GM12878 (cell line): ENCODE measurements around the gene MYLIP.

Source experiments
- BHLHE40 ChIP-seq, 2 experiments: fragments of 450-650 bp in 1 of 2; IDR thresholded peaks; 2 replicates each; pipeline ENCODE4 v1.6.1; 2011 to 2017; ENCODE audit warnings: low read depth in 2 of 2, borderline replicate concordance in 1 of 2, improper control_type of control experiment in 1 of 2, low read length in 1 of 2, mild to moderate bottlenecking in 1 of 2
- CBX3 ChIP-seq: fragments of 200-600 bp; sonication (generic); IDR thresholded peaks from 2 replicates; pipeline ENCODE4 v1.6.1; 2016; ENCODE audit warnings: low read depth, borderline replicate concordance
- ETV6 ChIP-seq, 2 experiments: fragments of 450-650 bp in 1 of 2; IDR thresholded peaks in 1 of 2; conservative IDR thresholded peaks in 1 of 2; 2 replicates each; pipeline ENCODE4 v1.6.1; 2014; ENCODE audit warnings: antibody characterized with exemption in 1 of 2, borderline replicate concordance in 1 of 2, low read depth in 1 of 2, mild to moderate bottlenecking in 1 of 2, moderate library complexity in 1 of 2
- HDGF ChIP-seq: fragments of 450-650 bp; IDR thresholded peaks from 2 replicates; pipeline ENCODE4 v1.6.1; 2016; ENCODE audit warnings: antibody characterized with exemption
- MXI1 ChIP-seq: fragments of 150-350 bp; IDR thresholded peaks from 2 replicates; pipeline ENCODE4 v1.6.1; 2011; ENCODE audit warnings: low read depth, mild to moderate bottlenecking, inconsistent platforms, low read length, improper control_type of control experiment
- POLR2A ChIP-seq: IDR thresholded peaks from 2 replicates; pipeline ENCODE4 v1.6.1; 2011; ENCODE audit warnings: low read depth, mild to moderate bottlenecking, low read length
- SRF ChIP-seq, 2 experiments: IDR thresholded peaks; 2 replicates each; pipeline ENCODE4 v1.6.1; 2011; ENCODE audit warnings: low read depth in 2 of 2, low read length in 2 of 2, mild to moderate bottlenecking in 1 of 2, moderate library complexity in 1 of 2
- TCF7 ChIP-seq: IDR thresholded peaks from 2 replicates; pipeline ENCODE4 v1.6.1; 2014; ENCODE audit warnings: antibody characterized with exemption, borderline replicate concordance
- TF ChIP-seq, protein P1 (sequence below), 3 experiments: IDR thresholded peaks in 2 of 3; conservative IDR thresholded peaks in 1 of 3; 2 replicates each; pipeline ENCODE4 v1.5.1; 2011; ENCODE audit warnings: low read depth in 3 of 3, low read length in 3 of 3, mild to moderate bottlenecking in 3 of 3, control low read depth in 2 of 3, moderate library complexity in 2 of 3, inconsistent platforms in 1 of 3, mixed read lengths in 1 of 3; ENCODE audit not compliant: control insufficient read depth in 2 of 3, insufficient read depth in 1 of 3; ENCODE audit errors: extremely low read depth in 1 of 3
- TF ChIP-seq, protein P2 (sequence below): fragments of 450-650 bp; IDR thresholded peaks from 2 replicates; pipeline ENCODE4 v1.6.1; 2017; ENCODE audit warnings: mild to moderate bottlenecking, low read depth, inconsistent platforms; ENCODE audit not compliant: poor library complexity, severe bottlenecking
- TF ChIP-seq, protein P3 (sequence below): fragments of 450-650 bp; IDR thresholded peaks from 2 replicates; pipeline ENCODE4 v1.6.1; 2017; ENCODE audit warnings: mild to moderate bottlenecking

DNA sequence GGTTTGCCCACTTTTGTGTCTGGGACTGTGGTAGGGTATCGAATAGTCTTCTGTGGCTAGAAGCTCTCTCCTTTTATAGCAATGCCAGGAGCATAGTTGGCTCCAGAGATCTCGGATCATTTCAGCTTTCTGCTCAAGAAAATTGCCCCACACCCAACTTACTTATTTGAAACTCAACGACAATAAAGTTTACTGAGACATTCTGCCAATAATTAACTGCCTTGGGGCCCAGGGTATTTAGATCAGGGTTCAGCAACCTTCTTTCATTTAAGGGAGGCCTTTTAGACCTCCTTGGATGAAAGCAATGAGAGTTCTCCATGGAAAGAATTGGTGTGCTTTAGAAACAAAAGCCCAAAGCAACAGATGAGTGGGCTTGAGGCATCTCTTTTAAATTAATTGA is 55.7 kb downstream of the MYLIP start:
- TF ChIP-seq ETV6 (conservative IDR thresholded peaks at IDR 0.05 in 1 of 2, IDR thresholded peaks at IDR 0.05 in 1 of 2; ENCODE audit: borderline replicate concordance in 1 of 2, low read depth in 1 of 2) = no peak
- no peak for TF ChIP-seq CBX3
- TF ChIP-seq, protein P1, sequence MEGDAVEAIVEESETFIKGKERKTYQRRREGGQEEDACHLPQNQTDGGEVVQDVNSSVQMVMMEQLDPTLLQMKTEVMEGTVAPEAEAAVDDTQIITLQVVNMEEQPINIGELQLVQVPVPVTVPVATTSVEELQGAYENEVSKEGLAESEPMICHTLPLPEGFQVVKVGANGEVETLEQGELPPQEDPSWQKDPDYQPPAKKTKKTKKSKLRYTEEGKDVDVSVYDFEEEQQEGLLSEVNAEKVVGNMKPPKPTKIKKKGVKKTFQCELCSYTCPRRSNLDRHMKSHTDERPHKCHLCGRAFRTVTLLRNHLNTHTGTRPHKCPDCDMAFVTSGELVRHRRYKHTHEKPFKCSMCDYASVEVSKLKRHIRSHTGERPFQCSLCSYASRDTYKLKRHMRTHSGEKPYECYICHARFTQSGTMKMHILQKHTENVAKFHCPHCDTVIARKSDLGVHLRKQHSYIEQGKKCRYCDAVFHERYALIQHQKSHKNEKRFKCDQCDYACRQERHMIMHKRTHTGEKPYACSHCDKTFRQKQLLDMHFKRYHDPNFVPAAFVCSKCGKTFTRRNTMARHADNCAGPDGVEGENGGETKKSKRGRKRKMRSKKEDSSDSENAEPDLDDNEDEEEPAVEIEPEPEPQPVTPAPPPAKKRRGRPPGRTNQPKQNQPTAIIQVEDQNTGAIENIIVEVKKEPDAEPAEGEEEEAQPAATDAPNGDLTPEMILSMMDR (IDR thresholded peaks at IDR 0.05 in 2 of 3, conservative IDR thresholded peaks at IDR 0.05 in 1 of 3; ENCODE audit: control insufficient read depth in 2 of 3, extremely low read depth in 1 of 3, insufficient read depth in 1 of 3, low read depth in 3 of 3, low read length in 3 of 3) = no peak
- TF ChIP-seq TCF7 = no peak
- TF ChIP-seq MXI1 = no peak
- TF ChIP-seq HDGF = no peak
- TF ChIP-seq, protein P2, sequence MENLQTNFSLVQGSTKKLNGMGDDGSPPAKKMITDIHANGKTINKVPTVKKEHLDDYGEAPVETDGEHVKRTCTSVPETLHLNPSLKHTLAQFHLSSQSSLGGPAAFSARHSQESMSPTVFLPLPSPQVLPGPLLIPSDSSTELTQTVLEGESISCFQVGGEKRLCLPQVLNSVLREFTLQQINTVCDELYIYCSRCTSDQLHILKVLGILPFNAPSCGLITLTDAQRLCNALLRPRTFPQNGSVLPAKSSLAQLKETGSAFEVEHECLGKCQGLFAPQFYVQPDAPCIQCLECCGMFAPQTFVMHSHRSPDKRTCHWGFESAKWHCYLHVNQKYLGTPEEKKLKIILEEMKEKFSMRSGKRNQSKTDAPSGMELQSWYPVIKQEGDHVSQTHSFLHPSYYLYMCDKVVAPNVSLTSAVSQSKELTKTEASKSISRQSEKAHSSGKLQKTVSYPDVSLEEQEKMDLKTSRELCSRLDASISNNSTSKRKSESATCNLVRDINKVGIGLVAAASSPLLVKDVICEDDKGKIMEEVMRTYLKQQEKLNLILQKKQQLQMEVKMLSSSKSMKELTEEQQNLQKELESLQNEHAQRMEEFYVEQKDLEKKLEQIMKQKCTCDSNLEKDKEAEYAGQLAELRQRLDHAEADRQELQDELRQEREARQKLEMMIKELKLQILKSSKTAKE = no peak
- TF ChIP-seq, protein P3, sequence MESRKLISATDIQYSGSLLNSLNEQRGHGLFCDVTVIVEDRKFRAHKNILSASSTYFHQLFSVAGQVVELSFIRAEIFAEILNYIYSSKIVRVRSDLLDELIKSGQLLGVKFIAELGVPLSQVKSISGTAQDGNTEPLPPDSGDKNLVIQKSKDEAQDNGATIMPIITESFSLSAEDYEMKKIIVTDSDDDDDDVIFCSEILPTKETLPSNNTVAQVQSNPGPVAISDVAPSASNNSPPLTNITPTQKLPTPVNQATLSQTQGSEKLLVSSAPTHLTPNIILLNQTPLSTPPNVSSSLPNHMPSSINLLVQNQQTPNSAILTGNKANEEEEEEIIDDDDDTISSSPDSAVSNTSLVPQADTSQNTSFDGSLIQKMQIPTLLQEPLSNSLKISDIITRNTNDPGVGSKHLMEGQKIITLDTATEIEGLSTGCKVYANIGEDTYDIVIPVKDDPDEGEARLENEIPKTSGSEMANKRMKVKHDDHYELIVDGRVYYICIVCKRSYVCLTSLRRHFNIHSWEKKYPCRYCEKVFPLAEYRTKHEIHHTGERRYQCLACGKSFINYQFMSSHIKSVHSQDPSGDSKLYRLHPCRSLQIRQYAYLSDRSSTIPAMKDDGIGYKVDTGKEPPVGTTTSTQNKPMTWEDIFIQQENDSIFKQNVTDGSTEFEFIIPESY = no peak
- TF ChIP-seq SRF (IDR thresholded peaks at IDR 0.05; ENCODE audit: low read depth in 2 of 2, low read length in 2 of 2) = no peak
- no peak for TF ChIP-seq POLR2A
- TF ChIP-seq BHLHE40 (IDR thresholded peaks at IDR 0.05; ENCODE audit: borderline replicate concordance in 1 of 2, low read depth in 2 of 2, low read length in 1 of 2) = no peak
